Stimulated activated CD8-positive, alpha-beta memory T cell treated with anti-CD3 and anti-CD28 coated beads, Interleukin-2, amount 100 ng/mL, for 48 hours (primary cell): Measurements from ENCODE around the gene FIGN.

ENCODE experiments used
- DNase-seq, 2 donors: peaks; one replicate each; pipeline ENCODE4 v3.0.0-alpha.2; 2020; ENCODE audit warnings: low read depth in 2 of 2

Gene FIGN

DNA sequence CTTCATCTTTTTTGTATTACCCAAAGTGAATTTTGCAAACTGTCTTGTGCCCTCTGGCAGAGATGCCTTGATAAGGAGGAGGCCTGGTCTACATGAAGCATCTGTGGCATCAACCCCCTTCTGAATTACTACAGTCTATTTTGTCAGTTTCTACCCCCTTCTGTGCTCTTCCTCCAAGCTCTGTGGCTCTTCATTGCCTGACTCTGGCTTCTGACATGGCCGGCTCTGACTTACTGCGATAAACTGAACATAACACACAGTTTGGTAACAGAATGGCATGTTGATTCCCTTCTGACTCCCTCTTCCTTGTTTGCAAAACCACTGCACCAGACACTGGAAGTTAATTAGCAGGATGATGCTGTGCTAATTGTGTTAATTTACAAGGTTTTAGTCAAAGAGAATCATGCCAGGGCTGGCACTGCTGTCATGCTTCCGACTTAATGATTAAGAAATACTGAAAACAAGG lies 122.5 kb downstream of the FIGN start:
- DNase-seq: no peak

GRCh38 chr2:163612332-163612731 lies 123.5 kb downstream of the FIGN start:
- DNase-seq: no peak

DNA sequence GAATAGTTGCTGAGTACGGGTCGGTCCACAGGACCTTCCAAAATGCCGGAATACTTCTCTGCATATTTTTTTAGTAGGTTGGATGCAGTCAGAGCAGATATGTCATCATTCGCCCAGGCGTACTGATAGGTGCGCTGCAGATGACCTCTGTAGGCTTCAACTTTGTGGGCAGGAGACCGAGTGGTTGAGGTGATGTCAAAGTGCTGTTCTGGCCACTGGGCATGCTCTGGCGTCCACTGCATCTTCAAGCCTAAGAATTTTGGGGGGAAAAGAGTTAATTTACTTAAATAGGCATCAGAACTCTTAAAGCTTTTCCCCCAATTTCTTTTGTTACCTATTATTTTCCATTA lies 124.3 kb downstream of the FIGN start:
- DNase-seq: no peak

GRCh38 chr2:163610817-163611556 lies 124.8 kb downstream of the FIGN start:
- DNase-seq: no peak

- no peak for DNase-seq
Observed at GRCh38 chr2:163607630-163608029, 128.2 kb downstream of the FIGN start.

GRCh38 chr2:163606878-163607277 lies 128.9 kb downstream of the FIGN start:
- DNase-seq: no peak

DNA sequence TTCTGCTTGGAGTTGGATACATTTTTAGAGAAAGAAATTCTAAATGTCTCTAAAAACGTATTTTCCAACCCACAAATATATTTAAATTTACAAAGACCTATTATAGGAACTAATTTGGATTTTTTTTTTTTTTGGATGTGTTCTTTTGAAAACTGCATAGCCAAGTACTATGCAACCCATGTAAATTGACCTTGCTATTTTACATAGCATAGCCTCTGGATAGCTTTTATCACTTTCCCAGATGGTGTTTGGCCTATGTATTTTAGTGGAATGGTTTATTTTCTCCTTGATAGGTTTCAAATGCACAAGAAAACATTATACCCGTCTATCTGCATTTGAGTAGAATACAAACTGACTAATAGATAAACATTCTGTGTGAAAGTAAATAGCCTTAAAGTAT lies 130.0 kb downstream of the FIGN start:
- no peak for DNase-seq

DNA sequence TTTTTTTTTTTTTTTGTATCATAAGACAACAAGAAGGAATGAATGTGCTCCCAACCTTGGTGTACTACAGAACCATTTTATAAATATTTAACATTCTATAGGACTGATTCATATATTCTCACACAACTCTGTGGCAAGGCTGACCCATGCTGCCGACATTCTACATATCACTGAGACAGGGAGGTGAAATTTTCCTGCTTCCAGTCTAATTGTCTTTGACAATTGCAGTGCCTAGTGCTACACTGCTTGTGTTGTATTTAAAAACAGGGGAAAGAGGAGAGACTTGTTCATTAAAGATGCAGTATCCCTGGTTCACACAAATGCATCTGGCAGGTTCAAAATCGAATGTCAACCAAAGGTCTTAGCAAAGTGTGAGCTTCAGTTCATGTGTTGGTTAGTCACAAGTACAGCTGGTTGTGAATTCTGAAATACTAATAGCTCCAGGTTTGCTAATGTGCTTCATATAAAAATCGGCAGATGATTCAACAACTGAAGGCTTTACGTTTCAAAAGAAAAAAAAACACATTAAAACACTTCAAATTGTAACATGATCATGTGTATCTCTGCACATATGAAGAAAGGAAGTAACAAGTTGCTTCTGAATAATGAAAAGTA lies 130.8 kb downstream of the FIGN start:
- no peak for DNase-seq

GRCh38 chr2:163602196-163602595 lies 133.6 kb downstream of the FIGN start:
- DNase-seq: no peak

- no peak for DNase-seq
Observed at GRCh38 chr2:163601377-163601776, 134.4 kb downstream of the FIGN start.

DNA sequence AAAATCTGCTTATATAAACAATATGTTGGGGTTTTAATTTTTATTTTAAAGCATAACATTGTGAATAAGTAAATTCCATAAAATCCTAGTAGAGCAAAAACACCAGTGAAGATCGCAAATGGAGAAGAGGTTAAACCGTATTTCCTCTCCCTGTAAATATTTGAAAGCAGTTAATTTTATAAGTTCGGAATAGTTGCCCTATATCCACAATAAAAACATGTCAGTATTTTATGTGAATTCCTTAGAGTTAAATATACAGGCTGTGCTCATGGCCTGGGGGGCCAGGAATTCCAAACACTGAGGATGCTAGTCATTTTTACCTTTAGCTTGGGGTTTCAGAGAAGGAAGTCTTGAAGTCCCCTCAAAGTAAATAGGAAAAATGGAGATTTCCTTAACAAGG lies 135.0 kb downstream of the FIGN start:
- DNase-seq: no peak

DNA sequence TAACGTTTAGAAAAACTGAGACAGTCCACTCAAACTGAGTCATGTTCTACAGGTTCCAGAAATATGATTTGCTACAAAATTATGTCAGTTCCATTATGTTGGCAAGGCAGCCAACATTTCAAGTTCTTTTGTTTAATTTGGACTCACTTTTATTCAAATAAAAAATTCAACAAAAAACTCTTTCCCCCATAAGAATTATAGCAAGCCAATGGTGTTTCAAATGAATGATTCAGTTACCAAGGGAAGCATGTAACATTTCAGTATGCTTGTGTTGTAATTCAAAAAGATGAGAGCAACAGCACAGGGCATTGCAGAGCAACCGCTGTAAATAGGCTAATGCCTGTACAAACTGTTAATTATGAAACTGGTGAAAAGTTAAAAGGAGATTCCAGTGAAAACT lies 140.8 kb downstream of the FIGN start:
- DNase-seq: no peak

GRCh38 chr2:163594497-163594896 lies 141.3 kb downstream of the FIGN start:
- no peak for DNase-seq

DNA sequence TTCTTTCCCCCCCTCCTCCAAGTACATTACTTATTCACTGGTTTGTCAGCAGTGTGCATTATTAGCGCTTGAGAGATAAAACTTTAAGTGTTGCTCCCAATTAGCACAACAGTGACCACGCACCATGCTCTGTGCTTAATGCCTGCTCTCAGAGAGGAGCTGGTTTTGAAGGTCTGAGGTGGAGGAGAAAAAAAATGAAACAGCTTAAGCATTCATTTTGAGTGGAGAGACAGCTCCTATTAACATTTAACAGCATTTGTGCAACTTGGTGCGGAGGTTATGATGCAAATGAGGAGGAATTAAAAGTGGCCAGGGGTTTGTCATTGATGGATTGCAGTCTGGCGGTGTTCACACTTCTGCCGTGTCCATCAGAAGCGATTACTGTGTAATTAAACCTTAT lies 141.8 kb downstream of the FIGN start:
- no peak for DNase-seq

- DNase-seq: no peak
Observed at GRCh38 chr2:163592954-163593622, 142.7 kb downstream of the FIGN start.

DNA sequence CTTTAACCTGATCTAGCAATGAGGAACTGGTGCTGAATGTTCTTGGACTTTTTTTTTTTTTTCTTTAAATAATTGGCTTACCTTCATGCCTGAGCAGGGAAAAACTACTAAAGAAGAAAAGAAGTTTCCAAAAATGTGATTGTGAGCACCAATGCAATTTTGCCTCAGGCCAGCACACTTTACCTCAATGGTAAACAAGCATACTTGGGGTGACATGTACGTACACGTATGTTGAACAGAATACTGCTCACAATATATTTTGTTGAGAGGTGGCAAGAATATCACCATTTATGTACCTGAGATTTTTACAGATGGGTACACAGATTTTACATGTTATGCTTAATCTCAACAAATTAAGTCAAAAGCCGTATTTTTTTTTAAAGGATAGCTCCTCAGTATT lies 144.3 kb downstream of the FIGN start:
- no peak for DNase-seq

DNA sequence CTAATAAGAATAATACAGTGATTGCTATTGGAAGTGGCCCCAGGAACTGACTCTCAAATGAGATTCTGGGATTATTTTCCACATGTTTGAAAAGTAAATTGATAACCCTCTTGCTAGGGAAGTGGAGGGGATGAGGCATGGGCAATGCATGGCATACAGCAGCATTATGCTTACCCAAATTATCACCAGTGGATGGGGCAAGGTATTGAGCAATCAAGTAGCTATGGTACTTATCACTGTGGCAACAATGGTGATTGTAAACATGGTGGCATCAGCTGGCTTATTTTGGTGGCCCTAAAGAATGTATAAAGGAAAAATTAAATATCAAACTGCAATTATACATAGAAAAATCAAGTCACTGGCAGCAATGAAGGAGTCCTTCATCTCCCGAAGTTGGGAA lies 155.1 kb downstream of the FIGN start:
- no peak for DNase-seq

- no peak for DNase-seq
Observed at GRCh38 chr2:163574309-163574708, 161.5 kb downstream of the FIGN start.

DNA sequence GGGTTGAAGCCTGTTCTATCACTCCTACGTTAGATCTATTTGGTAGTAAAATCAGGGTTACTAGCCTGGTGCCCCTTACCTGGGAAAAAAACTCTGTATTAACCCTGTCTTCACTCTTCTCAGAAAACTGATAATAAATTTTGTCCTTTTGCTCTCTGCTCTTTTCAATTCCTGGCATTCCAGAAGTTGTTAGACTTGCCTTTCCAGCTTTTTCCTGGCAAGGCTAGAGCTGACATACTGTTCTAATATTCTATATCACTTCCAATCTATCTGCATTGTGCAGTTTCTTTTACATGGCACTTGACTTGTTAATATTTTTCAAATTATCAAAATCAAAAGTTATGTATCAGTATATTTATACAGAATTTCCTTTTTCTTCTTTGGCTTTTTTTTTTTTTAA lies 162.2 kb downstream of the FIGN start:
- no peak for DNase-seq

GRCh38 chr2:163572850-163573249 lies 163.0 kb downstream of the FIGN start:
- DNase-seq: no peak

- no peak for DNase-seq
Observed at GRCh38 chr2:163571423-163572102, 164.2 kb downstream of the FIGN start.

GRCh38 chr2:163570391-163570790 lies 165.4 kb downstream of the FIGN start:
- no peak for DNase-seq

DNA sequence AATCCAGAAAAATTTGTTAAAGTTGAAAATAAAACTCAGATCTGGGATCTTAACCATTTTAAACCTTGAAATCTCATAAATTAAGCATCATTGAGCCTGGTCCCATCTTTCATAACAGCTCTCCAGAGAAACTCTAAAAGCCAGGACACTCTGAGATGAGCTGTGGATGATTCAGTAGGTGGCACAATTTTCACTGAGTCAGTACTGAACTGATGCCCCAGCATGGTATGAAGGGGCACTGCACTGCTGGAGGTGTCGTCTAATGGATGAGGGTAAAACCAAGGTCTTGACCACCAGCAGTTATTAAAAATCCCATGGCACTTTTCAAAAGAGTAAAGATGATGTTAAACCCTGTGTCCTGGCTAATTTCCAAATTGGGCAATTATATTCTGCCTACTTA lies 170.6 kb downstream of the FIGN start:
- no peak for DNase-seq
